Naive B cell (primary cell): Measurements from ENCODE around the gene RNF152. TPM values are rescaled to one million over a fixed set of nuclear protein-coding genes. Genes with fewer than 3 reads are reported as not detected.

Source experiments
- ATAC-seq, 2 donors: fragments of 150-1000 bp; cut with Tn5 transposase; 2 replicates each; pipeline ENCODE4 v1.10.0; 2021; ENCODE audit warnings: low read depth in 2 of 2, mild to moderate bottlenecking in 2 of 2, moderate library complexity in 2 of 2
- DNase-seq: peaks from one replicate; pipeline ENCODE4 v3.0.0; 2022
- H3K27ac Mint-ChIP-seq, 6 donors: one replicate each; pipeline ENCODE4 v1.8.0; 2020 to 2022; ENCODE audit warnings: mild to moderate bottlenecking in 6 of 6, mixed read lengths in 6 of 6, moderate library complexity in 5 of 6, inconsistent platforms in 2 of 6
- H3K27me3 Mint-ChIP-seq, 3 donors: one replicate each; pipeline ENCODE4 v1.8.0; 2021 to 2022; ENCODE audit warnings: mixed read lengths in 3 of 3, mild to moderate bottlenecking in 1 of 3
- H3K36me3 Mint-ChIP-seq, 2 donors: one replicate each; pipeline ENCODE4 v1.8.0; 2020 to 2022; ENCODE audit warnings: mixed read lengths in 2 of 2, inconsistent platforms in 1 of 2, mild to moderate bottlenecking in 1 of 2
- H3K4me1 Mint-ChIP-seq, 3 donors: one replicate each; pipeline ENCODE4 v1.8.0; 2020 to 2022; ENCODE audit warnings: mixed read lengths in 3 of 3, inconsistent platforms in 1 of 3, mild to moderate bottlenecking in 1 of 3, moderate library complexity in 1 of 3
- H3K4me3 Mint-ChIP-seq, 8 donors: one replicate each; pipeline ENCODE4 v1.8.0; 2020 to 2022; ENCODE audit warnings: mild to moderate bottlenecking in 8 of 8, mixed read lengths in 8 of 8, moderate library complexity in 8 of 8, inconsistent platforms in 2 of 8
- H3K9me3 Mint-ChIP-seq, 7 donors: one replicate each; pipeline ENCODE4 v1.8.0; 2020 to 2022; ENCODE audit warnings: mixed read lengths in 7 of 7, mild to moderate bottlenecking in 5 of 7, inconsistent platforms in 2 of 7, moderate library complexity in 1 of 7
- polyA plus RNA-seq, 6 donors: library from polyadenylated mRNA; unstranded; fragments of 300-500 nt; fragmentation: Illumina TruSeq; gene quantifications; one replicate each; pipeline ENCODE4 v1.2.3, GENCODE V29; 2021; ENCODE audit warnings: low read depth in 6 of 6

The RNF152 gene
- polyA plus RNA-seq, 6 donors from 2014 or later, result not detected

DNA sequence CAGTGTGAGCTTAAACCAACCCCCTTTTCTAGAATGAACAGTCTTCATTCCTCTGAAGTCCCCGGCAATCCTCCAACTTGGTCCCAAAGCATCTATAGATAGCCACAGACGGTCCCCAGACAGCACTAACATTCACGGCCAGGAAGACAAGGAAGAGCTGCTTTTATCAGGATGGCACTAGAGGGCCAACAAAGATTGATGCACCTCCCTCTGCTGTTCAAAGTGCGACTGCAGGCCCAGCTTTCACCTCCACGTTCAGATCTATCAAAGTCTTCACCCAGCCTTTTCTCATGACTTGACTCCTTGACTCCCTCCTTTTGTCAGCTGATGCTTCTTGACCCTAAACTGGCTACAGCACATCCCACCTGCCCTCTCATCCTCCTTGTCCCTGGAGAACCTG lies 54.3 kb downstream of the RNF152 start:
- Mint-ChIP-seq H3K4me3 (no peak overlapping the region), H3K27ac (no peak overlapping the region), H3K36me3 (peaks cover 0 to 5% of the 10 kb centered on the region in 2 donors), H3K27me3 (peaks cover 17 to 47% (median 25%) of the 10 kb centered on the region in 3 donors), H3K4me1 (peaks cover 7 to 9% (median 7%) of the 10 kb centered on the region in 3 donors), H3K9me3 (peaks cover 0 to 12% (median 2%) of the 10 kb centered on the region in 7 donors)
- ATAC-seq (no peak), DNase-seq (no peak)

DNA sequence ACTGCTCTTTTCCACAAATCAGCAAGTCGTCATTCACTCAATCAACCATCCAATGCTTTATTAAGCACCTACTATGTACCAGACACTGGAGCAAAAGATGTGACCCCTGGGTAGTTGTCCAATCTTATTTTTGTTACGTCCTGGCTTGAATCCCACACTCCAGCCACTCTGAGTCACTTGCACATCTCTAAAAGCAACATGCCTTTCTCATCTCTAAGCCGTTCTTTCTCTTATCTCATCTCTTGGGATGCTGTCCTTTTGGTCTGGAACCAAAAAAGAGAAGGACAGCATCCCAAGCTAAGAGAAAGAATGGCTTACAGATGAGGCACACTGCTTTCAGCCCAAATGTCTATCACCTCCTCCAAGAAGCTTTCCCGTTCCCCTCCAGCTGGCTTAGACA lies 58.8 kb downstream of the RNF152 start:
- no peak overlapping the region for H3K4me3 Mint-ChIP-seq
- H3K27ac Mint-ChIP-seq, result no peak overlapping the region
- H3K4me1 Mint-ChIP-seq, result peaks cover 15 to 16% (median 16%) of the 10 kb centered on the region in 3 donors
- DNase-seq (no peak), ATAC-seq (no peak)
- H3K27me3 Mint-ChIP-seq, result peaks cover 24 to 50% (median 41%) of the 10 kb centered on the region in 3 donors
- H3K9me3 Mint-ChIP-seq, result peaks cover 0 to 12% (median 2%) of the 10 kb centered on the region in 7 donors
- H3K36me3 Mint-ChIP-seq, result peaks cover 0 to 4% of the 10 kb centered on the region in 2 donors

DNA sequence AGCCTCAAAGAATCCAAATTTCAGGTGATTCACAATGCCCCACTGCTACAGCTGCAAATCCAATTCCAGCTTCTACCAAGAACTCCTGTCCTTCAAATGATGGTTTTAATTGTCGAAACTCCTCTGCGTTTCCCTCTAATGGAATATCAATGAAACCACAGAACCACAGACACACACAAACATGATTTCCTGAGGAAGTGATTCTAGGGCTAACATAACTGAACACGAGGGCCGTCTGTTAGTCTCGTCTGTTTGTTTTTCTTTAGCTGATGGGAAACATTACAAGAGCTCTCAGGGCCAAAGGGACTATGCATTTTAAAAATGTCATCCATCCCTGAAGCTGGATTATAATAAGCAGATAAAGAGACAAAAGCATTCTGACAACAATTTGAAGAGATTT lies 59.4 kb downstream of the RNF152 start:
- Mint-ChIP-seq H3K4me3 (no peak overlapping the region), H3K27me3 (peaks cover 27 to 44% (median 38%) of the 10 kb centered on the region in 3 donors), H3K9me3 (peaks cover 0 to 12% (median 0%) of the 10 kb centered on the region in 7 donors), H3K4me1 (peaks cover 15 to 16% (median 16%) of the 10 kb centered on the region in 3 donors), H3K27ac (no peak overlapping the region), H3K36me3 (no peaks in the 10 kb centered on the region)
- ATAC-seq (peak; percentile 48 to 70), DNase-seq (peak; percentile 5)

DNA sequence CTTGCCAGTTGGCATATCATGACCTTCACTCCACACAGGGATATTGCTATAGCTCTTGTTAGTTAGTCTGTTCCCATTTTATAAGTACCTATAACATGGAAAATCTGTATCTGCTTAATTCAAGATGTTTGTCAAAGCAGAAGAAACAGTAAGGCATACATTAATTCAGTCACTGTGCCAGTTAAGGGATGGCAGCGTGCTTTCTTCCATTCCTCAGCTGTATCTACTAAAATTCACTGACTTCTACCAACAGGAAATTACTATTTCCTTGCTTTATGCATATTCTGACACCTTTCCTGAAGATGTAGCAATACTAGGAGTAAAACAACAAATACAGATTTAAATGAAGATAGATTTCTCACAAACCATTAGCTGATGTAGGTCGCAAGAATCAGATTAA lies 59.9 kb downstream of the RNF152 start:
- H3K4me1 Mint-ChIP-seq, result peaks cover 15 to 16% (median 16%) of the 10 kb centered on the region in 3 donors
- H3K4me3 Mint-ChIP-seq, result no peak overlapping the region
- H3K9me3 Mint-ChIP-seq, result peaks cover 0 to 12% (median 0%) of the 10 kb centered on the region in 7 donors
- no peak overlapping the region for H3K27ac Mint-ChIP-seq
- H3K36me3 Mint-ChIP-seq, result no peaks in the 10 kb centered on the region
- DNase-seq (no peak), ATAC-seq (no peak)
- peaks cover 27 to 39% (median 33%) of the 10 kb centered on the region in 3 donors for H3K27me3 Mint-ChIP-seq

DNA sequence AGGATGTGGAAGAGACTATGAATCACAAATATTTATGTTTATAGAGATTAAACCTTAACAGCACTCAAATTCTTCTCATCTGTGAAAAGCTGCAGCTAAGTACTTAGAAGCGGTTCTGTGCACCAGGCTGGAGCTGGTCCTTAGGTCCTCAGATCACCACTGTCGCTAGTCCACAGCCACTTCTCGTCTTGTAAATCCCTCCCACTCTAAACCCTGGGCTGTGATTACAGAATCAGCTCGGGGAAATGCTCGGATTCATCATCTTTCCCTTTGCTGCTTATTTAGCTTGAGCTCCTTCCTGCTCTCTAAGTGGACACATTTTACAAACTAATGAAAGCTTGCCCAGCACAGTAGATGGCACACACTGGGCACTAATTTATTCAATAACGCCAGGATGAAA lies 61.7 kb downstream of the RNF152 start:
- H3K9me3 Mint-ChIP-seq, result peaks cover 0 to 6% (median 0%) of the 10 kb centered on the region in 7 donors
- H3K36me3 Mint-ChIP-seq, result no peaks in the 10 kb centered on the region
- DNase-seq (no peak), ATAC-seq (no peak)
- H3K27ac Mint-ChIP-seq, result no peak overlapping the region
- no peak overlapping the region for H3K4me3 Mint-ChIP-seq
- peaks cover 27 to 39% (median 29%) of the 10 kb centered on the region in 3 donors for H3K27me3 Mint-ChIP-seq
- peaks cover 15 to 16% (median 16%) of the 10 kb centered on the region in 3 donors for H3K4me1 Mint-ChIP-seq

DNA sequence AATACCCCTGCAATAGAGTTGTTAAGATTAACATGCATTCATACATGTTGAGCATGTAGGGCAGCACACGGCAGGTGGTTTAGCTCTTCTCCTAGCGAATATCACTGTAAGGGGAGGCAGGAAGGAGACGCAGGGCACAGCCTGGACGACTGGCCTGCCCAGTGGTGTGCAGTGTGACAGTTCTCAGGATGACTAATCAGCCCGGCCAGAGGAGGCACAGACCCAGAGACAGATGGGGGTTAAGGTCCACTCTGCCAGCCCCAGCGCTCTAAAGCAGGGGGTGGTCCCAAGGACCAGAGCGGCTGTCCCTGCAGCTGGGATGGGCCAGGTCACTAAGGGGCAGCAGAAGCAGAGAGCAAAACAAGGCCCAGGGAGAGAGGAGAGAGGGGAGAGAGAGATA lies 63.7 kb downstream of the RNF152 start:
- DNase-seq (no peak), ATAC-seq (no peak)
- Mint-ChIP-seq H3K27ac (no peak overlapping the region), H3K4me1 (peaks cover 13 to 14% (median 14%) of the 10 kb centered on the region in 3 donors), H3K36me3 (no peaks in the 10 kb centered on the region), H3K9me3 (no peaks in the 10 kb centered on the region), H3K4me3 (no peak overlapping the region), H3K27me3 (peaks cover 16 to 21% (median 21%) of the 10 kb centered on the region in 3 donors)

DNA sequence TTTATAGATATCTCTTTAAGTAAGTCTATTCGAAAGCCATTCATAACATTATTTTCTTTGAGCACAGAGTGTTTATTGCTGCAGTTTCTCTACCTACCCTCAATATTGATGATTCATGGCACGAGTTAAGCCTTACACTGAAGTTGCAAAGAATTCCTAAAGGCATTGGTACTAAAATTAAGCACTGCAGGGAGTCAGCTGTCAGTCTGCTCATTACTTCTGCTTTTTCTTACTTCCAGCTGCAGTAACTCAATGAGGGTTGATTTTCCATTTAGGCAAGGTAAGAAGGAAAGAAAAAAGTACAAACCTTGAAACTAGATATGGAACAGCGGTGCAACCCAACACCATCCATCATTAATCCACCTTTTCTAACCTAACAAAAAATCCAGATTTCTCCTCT lies 65.2 kb downstream of the RNF152 start:
- Mint-ChIP-seq H3K4me1 (no peaks in the 10 kb centered on the region), H3K27me3 (peaks cover 11 to 21% (median 16%) of the 10 kb centered on the region in 3 donors), H3K9me3 (no peaks in the 10 kb centered on the region), H3K36me3 (no peaks in the 10 kb centered on the region), H3K4me3 (no peak overlapping the region), H3K27ac (no peak overlapping the region)
- ATAC-seq (no peak), DNase-seq (no peak)

DNA sequence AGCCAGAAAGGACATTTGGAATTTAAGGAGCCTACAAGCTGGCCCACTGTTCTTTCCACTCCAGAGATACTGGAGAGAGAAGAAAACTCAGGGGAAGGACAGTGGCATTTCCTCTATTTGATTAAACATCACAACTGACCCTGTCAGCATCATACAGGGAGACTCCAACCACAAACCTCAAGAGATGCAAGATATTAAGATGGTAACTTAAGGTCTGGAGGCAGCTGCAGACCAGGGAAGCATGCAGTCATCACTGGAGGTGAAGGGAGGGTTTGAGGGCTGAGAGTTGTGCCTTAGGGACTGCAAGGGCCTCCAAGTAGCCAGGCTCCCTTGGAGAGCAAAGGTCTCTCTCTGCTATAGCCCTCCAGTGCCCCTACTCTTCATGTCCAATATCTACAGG lies 67.4 kb downstream of the RNF152 start:
- H3K4me1 Mint-ChIP-seq, result no peaks in the 10 kb centered on the region
- H3K36me3 Mint-ChIP-seq, result no peaks in the 10 kb centered on the region
- H3K27ac Mint-ChIP-seq, result no peak overlapping the region
- no peak for DNase-seq
- H3K27me3 Mint-ChIP-seq, result peaks cover 7 to 16% (median 12%) of the 10 kb centered on the region in 3 donors
- no peaks in the 10 kb centered on the region for H3K9me3 Mint-ChIP-seq
- no peak for ATAC-seq
- H3K4me3 Mint-ChIP-seq, result no peak overlapping the region

DNA sequence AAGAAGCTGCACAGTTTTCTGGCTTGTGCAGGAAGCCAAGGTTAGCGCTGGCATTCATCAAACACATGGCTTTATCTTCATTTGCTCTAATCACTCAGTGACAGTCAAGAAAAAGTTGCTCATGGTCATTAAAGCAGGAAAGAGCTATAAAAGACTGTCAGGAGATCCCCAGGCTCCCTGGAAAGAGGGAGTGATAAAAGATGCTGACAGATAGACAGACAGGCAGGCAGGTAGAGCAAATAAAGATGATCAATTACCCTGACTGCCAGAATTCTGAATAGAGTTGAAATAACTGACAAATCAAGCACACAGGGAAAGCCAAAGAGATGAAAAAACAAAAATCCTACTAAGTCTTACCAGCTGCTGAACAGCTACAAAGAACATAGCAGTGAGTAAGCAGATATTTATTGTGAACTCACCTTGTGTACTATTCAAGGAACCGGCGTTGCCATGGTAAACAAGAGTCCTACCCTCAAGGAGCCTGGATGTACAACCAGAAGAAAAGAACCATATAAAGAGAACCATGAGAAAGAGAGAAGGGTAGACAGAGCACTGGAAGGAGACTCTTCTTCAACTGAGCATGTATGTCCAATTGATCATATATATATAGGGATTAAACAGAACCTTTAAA lies 68.0 kb downstream of the RNF152 start:
- H3K27me3 Mint-ChIP-seq, result peaks cover 4 to 11% (median 8%) of the 10 kb centered on the region in 3 donors
- peak overlapping the region in 1 of 6 donors; percentile 4 for H3K27ac Mint-ChIP-seq
- H3K9me3 Mint-ChIP-seq, result no peaks in the 10 kb centered on the region
- no peaks in the 10 kb centered on the region for H3K4me1 Mint-ChIP-seq
- ATAC-seq (no peak), DNase-seq (no peak)
- H3K36me3 Mint-ChIP-seq, result no peaks in the 10 kb centered on the region
- no peak overlapping the region for H3K4me3 Mint-ChIP-seq

DNA sequence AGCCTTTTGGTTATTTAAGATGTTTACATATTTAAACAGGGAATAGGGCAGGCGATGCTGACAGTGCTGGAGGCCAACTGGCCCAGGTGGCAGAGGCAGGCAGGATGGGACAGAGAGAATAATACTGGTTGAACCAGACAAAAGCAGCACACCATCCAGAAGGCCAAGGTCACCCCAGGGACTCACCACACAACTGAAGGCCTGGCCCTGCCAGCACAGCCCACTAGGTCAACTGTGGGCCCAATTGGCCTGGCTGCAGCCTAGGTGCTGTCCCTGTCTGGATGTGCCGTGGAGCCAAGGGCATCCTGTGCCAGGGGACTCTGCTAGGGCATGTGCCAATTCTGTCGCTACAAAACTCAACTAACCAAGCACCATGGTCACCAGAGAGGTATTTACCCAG lies 69.2 kb downstream of the RNF152 start:
- Mint-ChIP-seq H3K4me1 (no peaks in the 10 kb centered on the region), H3K27me3 (peaks cover 0 to 4% (median 0%) of the 10 kb centered on the region in 3 donors), H3K27ac (no peak overlapping the region), H3K9me3 (peaks cover 0 to 5% (median 0%) of the 10 kb centered on the region in 7 donors), H3K36me3 (no peaks in the 10 kb centered on the region), H3K4me3 (no peak overlapping the region)
- ATAC-seq, result no peak
- no peak for DNase-seq

DNA sequence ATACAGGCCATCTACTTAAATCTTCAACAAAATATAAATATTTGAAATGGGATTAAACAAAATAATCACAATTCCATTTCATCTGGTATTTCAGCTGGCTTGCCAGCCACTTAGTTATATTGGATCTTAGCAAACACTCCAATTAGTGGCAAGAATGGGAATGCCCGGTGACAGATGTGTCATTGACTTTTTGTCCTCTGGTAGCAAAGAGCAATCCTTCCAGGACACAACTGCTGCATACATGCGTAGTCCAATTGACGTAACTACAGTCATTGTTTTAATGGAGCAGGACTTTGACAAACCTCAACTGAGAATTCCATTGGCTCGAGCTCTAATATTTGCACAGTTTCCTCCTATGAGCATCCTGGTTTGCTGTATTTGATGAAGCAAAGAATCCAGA lies 69.9 kb downstream of the RNF152 start:
- no peak overlapping the region for H3K4me3 Mint-ChIP-seq
- no peak overlapping the region for H3K27ac Mint-ChIP-seq
- peaks cover 0 to 4% (median 0%) of the 10 kb centered on the region in 3 donors for H3K27me3 Mint-ChIP-seq
- DNase-seq (no peak), ATAC-seq (no peak)
- no peaks in the 10 kb centered on the region for H3K4me1 Mint-ChIP-seq
- peaks cover 0 to 5% (median 0%) of the 10 kb centered on the region in 7 donors for H3K9me3 Mint-ChIP-seq
- H3K36me3 Mint-ChIP-seq, result no peaks in the 10 kb centered on the region

DNA sequence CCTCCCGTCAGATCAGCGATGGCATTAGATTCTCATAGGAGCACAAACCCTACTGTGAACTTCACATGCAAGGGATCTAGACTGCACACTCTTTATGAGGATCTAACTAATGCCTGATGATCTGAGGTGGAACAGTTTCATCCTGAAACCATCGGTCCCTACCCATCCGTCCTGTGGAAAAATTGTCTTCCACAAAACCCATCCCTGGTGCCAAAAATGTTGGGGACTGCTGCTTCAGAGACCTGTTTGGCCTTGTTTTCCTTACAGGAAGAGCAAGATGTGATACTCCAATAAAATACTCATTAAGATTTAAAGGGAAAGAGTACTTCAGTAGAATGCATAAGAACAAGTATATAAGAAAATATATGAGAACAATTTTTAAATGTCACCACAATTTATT lies 71.1 kb downstream of the RNF152 start:
- Mint-ChIP-seq H3K9me3 (peaks cover 0 to 5% (median 0%) of the 10 kb centered on the region in 7 donors), H3K36me3 (no peaks in the 10 kb centered on the region), H3K4me3 (no peak overlapping the region), H3K4me1 (no peaks in the 10 kb centered on the region), H3K27me3 (no peaks in the 10 kb centered on the region), H3K27ac (no peak overlapping the region)
- no peak for DNase-seq
- ATAC-seq, result no peak

DNA sequence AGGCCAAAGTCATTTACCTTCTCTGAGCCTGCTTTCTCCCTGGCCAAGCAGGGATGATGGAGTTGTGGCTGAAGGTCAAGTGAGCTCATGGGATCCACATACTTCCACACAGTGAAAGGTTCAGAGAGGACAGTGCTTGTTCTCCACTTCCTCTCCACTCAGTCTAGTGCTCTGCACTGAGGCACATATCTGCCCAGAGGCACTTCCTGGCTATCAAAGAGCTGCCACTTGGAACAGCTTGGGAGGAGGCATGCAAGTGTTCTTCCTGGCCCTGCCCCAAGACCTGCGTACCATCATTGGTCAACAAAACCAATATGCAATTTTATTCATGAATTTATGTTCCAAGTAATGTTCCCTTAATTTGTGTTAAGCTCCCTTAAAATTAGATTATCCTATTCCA lies 71.9 kb downstream of the RNF152 start:
- DNase-seq, result no peak
- no peaks in the 10 kb centered on the region for H3K27me3 Mint-ChIP-seq
- no peaks in the 10 kb centered on the region for H3K4me1 Mint-ChIP-seq
- H3K4me3 Mint-ChIP-seq, result no peak overlapping the region
- H3K9me3 Mint-ChIP-seq, result peaks cover 0 to 5% (median 0%) of the 10 kb centered on the region in 7 donors
- H3K36me3 Mint-ChIP-seq, result no peaks in the 10 kb centered on the region
- ATAC-seq, result no peak
- H3K27ac Mint-ChIP-seq, result no peak overlapping the region

DNA sequence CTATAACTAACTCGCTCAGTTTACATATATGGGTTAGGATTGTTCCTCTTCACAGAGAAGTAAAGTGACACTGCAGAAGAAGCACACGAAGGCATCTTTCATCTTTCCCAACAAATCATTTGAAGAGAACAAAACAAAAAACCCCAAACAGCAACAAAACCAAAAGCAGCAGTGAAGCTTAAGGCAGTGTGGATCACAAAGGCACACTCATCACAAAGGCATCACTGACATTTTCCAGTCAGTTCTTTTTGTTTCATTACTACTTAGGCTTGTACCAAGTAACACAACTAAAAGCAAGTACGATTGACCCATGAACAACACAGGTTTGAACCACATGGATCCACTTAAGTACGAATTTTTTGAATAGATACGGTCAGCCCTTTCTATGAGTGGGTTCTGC lies 75.7 kb downstream of the RNF152 start:
- Mint-ChIP-seq H3K27me3 (peaks cover 0 to 4% (median 0%) of the 10 kb centered on the region in 3 donors), H3K36me3 (no peaks in the 10 kb centered on the region), H3K4me1 (no peaks in the 10 kb centered on the region), H3K9me3 (peaks cover 0 to 5% (median 0%) of the 10 kb centered on the region in 7 donors), H3K4me3 (no peak overlapping the region), H3K27ac (no peak overlapping the region)
- ATAC-seq, result no peak
- no peak for DNase-seq
